Measurements from ENCODE around the gene ACE. TPM values are rescaled to one million over a fixed set of nuclear protein-coding genes. Genes with fewer than 3 reads are reported as not detected.

The ACE gene
- total RNA-seq, 1 donor from 2014 or later: 1.0 TPM

- H3K27ac Mint-ChIP-seq (ENCODE audit: unreplicated experiment): no peak overlapping the region
- Histone ChIP-seq H3K4me3 (ENCODE audit: insufficient read depth, low read depth, low read length) (no peak overlapping the region), H3K4me2 (ENCODE audit: low read length) (no peak overlapping the region)
These were observed 51.3 kb downstream of the ACE start for GRCh38 chr17:63528183-63528582.

GRCh38 chr17:63529711-63530556 is 53.1 kb downstream of the ACE start:
- Histone ChIP-seq H3K36me3 (ENCODE audit: insufficient read depth, low read length) (no peaks in the 10 kb centered on the region), H4K20me1 (ENCODE audit: insufficient read depth, low read length) (peaks cover 2% of the 10 kb centered on the region), H3K4me3 (ENCODE audit: insufficient read depth, low read depth, low read length) (no peak overlapping the region), H3K4me1 (ENCODE audit: insufficient read depth, low read length) (no peaks in the 10 kb centered on the region), H3K4me2 (ENCODE audit: low read length) (no peak overlapping the region), H2AFZ (ENCODE audit: low read depth, low read length) (no peak overlapping the region), H3K9ac (ENCODE audit: low read length) (no peak overlapping the region), H3K79me2 (ENCODE audit: insufficient read depth, low read length) (no peaks in the 10 kb centered on the region), H3K9me3 (ENCODE audit: insufficient read depth, low read depth, low read length) (no peaks in the 10 kb centered on the region), H3K27ac (ENCODE audit: low read depth, low read length) (no peak overlapping the region), H3K27me3 (ENCODE audit: insufficient read depth, low read length) (peaks cover 24% of the 10 kb centered on the region)
- Mint-ChIP-seq H3K27me3 (ENCODE audit: low read depth, unreplicated experiment) (peaks cover 46% of the 10 kb centered on the region), H3K4me1 (ENCODE audit: low read depth, unreplicated experiment) (no peaks in the 10 kb centered on the region), H3K27ac (ENCODE audit: unreplicated experiment) (no peak overlapping the region), H3K9me3 (ENCODE audit: unreplicated experiment) (no peaks in the 10 kb centered on the region), H3K36me3 (ENCODE audit: low read depth, unreplicated experiment) (no peaks in the 10 kb centered on the region), H3K4me3 (ENCODE audit: unreplicated experiment) (no peak overlapping the region)
- TF ChIP-seq EZH2 (IDR thresholded peaks at IDR 0.05; ENCODE audit: insufficient read depth, low read length) (no peak), CTCF (IDR thresholded peaks at IDR 0.05; ENCODE audit: insufficient read depth, low read depth, low read length) (no peak)
- no peak for FAIRE-seq
- DNase-seq (ENCODE audit: low read depth): no peak

More at GRCh38 chr17:63528183-63528582, 51.3 kb downstream of the ACE start:
- Histone ChIP-seq H3K79me2 (ENCODE audit: insufficient read depth, low read length) (no peaks in the 10 kb centered on the region), H3K27me3 (ENCODE audit: insufficient read depth, low read length) (peaks cover 31% of the 10 kb centered on the region), H3K9ac (ENCODE audit: low read length) (no peak overlapping the region), H3K4me1 (ENCODE audit: insufficient read depth, low read length) (peaks cover 3% of the 10 kb centered on the region), H3K9me3 (ENCODE audit: insufficient read depth, low read depth, low read length) (no peaks in the 10 kb centered on the region), H2AFZ (ENCODE audit: low read depth, low read length) (no peak overlapping the region), H3K27ac (ENCODE audit: low read depth, low read length) (no peak overlapping the region), H3K36me3 (ENCODE audit: insufficient read depth, low read length) (no peaks in the 10 kb centered on the region), H4K20me1 (ENCODE audit: insufficient read depth, low read length) (peaks cover 2% of the 10 kb centered on the region)
- Mint-ChIP-seq H3K36me3 (ENCODE audit: low read depth, unreplicated experiment) (no peaks in the 10 kb centered on the region), H3K4me1 (ENCODE audit: low read depth, unreplicated experiment) (no peaks in the 10 kb centered on the region), H3K4me3 (ENCODE audit: unreplicated experiment) (no peak overlapping the region), H3K9me3 (ENCODE audit: unreplicated experiment) (peaks cover 2% of the 10 kb centered on the region), H3K27me3 (ENCODE audit: low read depth, unreplicated experiment) (peaks cover 50% of the 10 kb centered on the region)
- no peak for FAIRE-seq
- no peak for DNase-seq (ENCODE audit: low read depth)
- no peak for TF ChIP-seq CTCF (IDR thresholded peaks at IDR 0.05; ENCODE audit: insufficient read depth, low read depth, low read length)
- no peak for TF ChIP-seq EZH2 (IDR thresholded peaks at IDR 0.05; ENCODE audit: insufficient read depth, low read length)

GRCh38 chr17:63530557-63531021 is 53.7 kb downstream of the ACE start:
- no peaks in the 10 kb centered on the region for H3K9me3 ChIP-seq (ENCODE audit: insufficient read depth, low read depth, low read length)
- H3K27me3 ChIP-seq (ENCODE audit: insufficient read depth, low read length): peaks cover 17% of the 10 kb centered on the region
- no peak overlapping the region for H3K27ac ChIP-seq (ENCODE audit: low read depth, low read length)
- no peaks in the 10 kb centered on the region for H3K4me1 Mint-ChIP-seq (ENCODE audit: low read depth, unreplicated experiment)
- H2AFZ ChIP-seq (ENCODE audit: low read depth, low read length): no peak overlapping the region
- H3K27ac Mint-ChIP-seq (ENCODE audit: unreplicated experiment): no peak overlapping the region
- no peak overlapping the region for H3K4me2 ChIP-seq (ENCODE audit: low read length)
- FAIRE-seq (no peak), DNase-seq (ENCODE audit: low read depth) (no peak)
- H3K36me3 ChIP-seq (ENCODE audit: insufficient read depth, low read length): no peaks in the 10 kb centered on the region
- no peaks in the 10 kb centered on the region for H3K9me3 Mint-ChIP-seq (ENCODE audit: unreplicated experiment)
- no peaks in the 10 kb centered on the region for H3K79me2 ChIP-seq (ENCODE audit: insufficient read depth, low read length)
- H3K4me3 Mint-ChIP-seq (ENCODE audit: unreplicated experiment): no peak overlapping the region
- H3K27me3 Mint-ChIP-seq (ENCODE audit: low read depth, unreplicated experiment): peaks cover 46% of the 10 kb centered on the region
- H3K4me1 ChIP-seq (ENCODE audit: insufficient read depth, low read length): no peaks in the 10 kb centered on the region
- H3K36me3 Mint-ChIP-seq (ENCODE audit: low read depth, unreplicated experiment): no peaks in the 10 kb centered on the region
- H3K9ac ChIP-seq (ENCODE audit: low read length): no peak overlapping the region
- no peaks in the 10 kb centered on the region for H4K20me1 ChIP-seq (ENCODE audit: insufficient read depth, low read length)
- no peak overlapping the region for H3K4me3 ChIP-seq (ENCODE audit: insufficient read depth, low read depth, low read length)
- TF ChIP-seq CTCF (IDR thresholded peaks at IDR 0.05; ENCODE audit: insufficient read depth, low read depth, low read length) (no peak), EZH2 (IDR thresholded peaks at IDR 0.05; ENCODE audit: insufficient read depth, low read length) (no peak)

Data from astrocyte (in vitro differentiated cells and primary cell).